Measurements from ENCODE around the gene ERO1B.

The ERO1B gene

GRCh38 chr1:236201786-236202185 is 80.0 kb downstream of the ERO1B start:
- TF ChIP-seq USF1 (IDR thresholded peaks at IDR 0.05) (no peak), REST (IDR thresholded peaks at IDR 0.05; ENCODE audit: low read depth) (no peak), TEAD4 (IDR thresholded peaks at IDR 0.05) (no peak), NFIC (IDR thresholded peaks at IDR 0.05) (no peak), CEBPB (IDR thresholded peaks at IDR 0.05) (no peak), FOXM1 (IDR thresholded peaks at IDR 0.05; ENCODE audit: borderline replicate concordance, low read depth) (no peak), YY1 (IDR thresholded peaks at IDR 0.05; ENCODE audit: low read depth) (no peak), EP300 (IDR thresholded peaks at IDR 0.05; ENCODE audit: borderline replicate concordance) (no peak), CREB1 (IDR thresholded peaks at IDR 0.05; ENCODE audit: low read depth) (no peak), TCF12 (IDR thresholded peaks at IDR 0.05; ENCODE audit: low read depth) (no peak), RAD21 (IDR thresholded peaks at IDR 0.05; ENCODE audit: low read depth) (no peak), TAF1 (IDR thresholded peaks at IDR 0.05; ENCODE audit: low read depth) (no peak), EGR1 (IDR thresholded peaks at IDR 0.05) (no peak), MAX (IDR thresholded peaks at IDR 0.05) (no peak), ZBTB7A (IDR thresholded peaks at IDR 0.05; ENCODE audit: low read depth) (no peak)

GRCh38 chr1:236200925-236201324 is 80.8 kb downstream of the ERO1B start:
- TF ChIP-seq TEAD4 (IDR thresholded peaks at IDR 0.05) (no peak), TCF12 (IDR thresholded peaks at IDR 0.05; ENCODE audit: low read depth) (no peak)

GRCh38 chr1:236193184-236193583 is 88.6 kb downstream of the ERO1B start:
- no peak for TF ChIP-seq RAD21 (IDR thresholded peaks at IDR 0.05; ENCODE audit: low read depth)
- no peak for TF ChIP-seq REST (IDR thresholded peaks at IDR 0.05; ENCODE audit: low read depth)
- TF ChIP-seq YY1 (IDR thresholded peaks at IDR 0.05; ENCODE audit: low read depth): no peak
- no peak for TF ChIP-seq TCF12 (IDR thresholded peaks at IDR 0.05; ENCODE audit: low read depth)
- no peak for TF ChIP-seq EP300 (IDR thresholded peaks at IDR 0.05; ENCODE audit: borderline replicate concordance)
- no peak for TF ChIP-seq EGR1 (IDR thresholded peaks at IDR 0.05)
- TF ChIP-seq CEBPB (IDR thresholded peaks at IDR 0.05): no peak
- no peak for TF ChIP-seq NFIC (IDR thresholded peaks at IDR 0.05)
- TF ChIP-seq CREB1 (IDR thresholded peaks at IDR 0.05; ENCODE audit: low read depth): no peak
- TF ChIP-seq FOXM1 (IDR thresholded peaks at IDR 0.05; ENCODE audit: borderline replicate concordance, low read depth): no peak
- no peak for TF ChIP-seq MAX (IDR thresholded peaks at IDR 0.05)
- TF ChIP-seq USF1 (IDR thresholded peaks at IDR 0.05): no peak
- TF ChIP-seq ZBTB7A (IDR thresholded peaks at IDR 0.05; ENCODE audit: low read depth): no peak
- TF ChIP-seq TAF1 (IDR thresholded peaks at IDR 0.05; ENCODE audit: low read depth): no peak

GRCh38 chr1:236185687-236186086 is 96.1 kb downstream of the ERO1B start:
- no peak for TF ChIP-seq USF1 (IDR thresholded peaks at IDR 0.05)
- no peak for TF ChIP-seq MAX (IDR thresholded peaks at IDR 0.05)
- no peak for TF ChIP-seq TEAD4 (IDR thresholded peaks at IDR 0.05)
- TF ChIP-seq YY1 (IDR thresholded peaks at IDR 0.05; ENCODE audit: low read depth): no peak
- TF ChIP-seq CREB1 (IDR thresholded peaks at IDR 0.05; ENCODE audit: low read depth): no peak
- no peak for TF ChIP-seq RAD21 (IDR thresholded peaks at IDR 0.05; ENCODE audit: low read depth)
- no peak for TF ChIP-seq NFIC (IDR thresholded peaks at IDR 0.05)
- no peak for TF ChIP-seq EGR1 (IDR thresholded peaks at IDR 0.05)

GRCh38 chr1:236181059-236181458 is 100.7 kb downstream of the ERO1B start:
- TF ChIP-seq ZBTB7A (IDR thresholded peaks at IDR 0.05; ENCODE audit: low read depth): no peak
- no peak for TF ChIP-seq CREB1 (IDR thresholded peaks at IDR 0.05; ENCODE audit: low read depth)
- no peak for TF ChIP-seq TEAD4 (IDR thresholded peaks at IDR 0.05)
- no peak for TF ChIP-seq YY1 (IDR thresholded peaks at IDR 0.05; ENCODE audit: low read depth)
- TF ChIP-seq FOXM1 (IDR thresholded peaks at IDR 0.05; ENCODE audit: borderline replicate concordance, low read depth): no peak
- TF ChIP-seq TCF12 (IDR thresholded peaks at IDR 0.05; ENCODE audit: low read depth): no peak
- no peak for TF ChIP-seq TAF1 (IDR thresholded peaks at IDR 0.05; ENCODE audit: low read depth)
- TF ChIP-seq CEBPB (IDR thresholded peaks at IDR 0.05): no peak

GRCh38 chr1:236179634-236180033 is 102.1 kb downstream of the ERO1B start:
- no peak for TF ChIP-seq CREB1 (IDR thresholded peaks at IDR 0.05; ENCODE audit: low read depth)
- TF ChIP-seq MAX (IDR thresholded peaks at IDR 0.05): no peak
- no peak for TF ChIP-seq TEAD4 (IDR thresholded peaks at IDR 0.05)
- TF ChIP-seq TCF12 (IDR thresholded peaks at IDR 0.05; ENCODE audit: low read depth): no peak
- no peak for TF ChIP-seq YY1 (IDR thresholded peaks at IDR 0.05; ENCODE audit: low read depth)
- no peak for TF ChIP-seq TAF1 (IDR thresholded peaks at IDR 0.05; ENCODE audit: low read depth)
- TF ChIP-seq RAD21 (IDR thresholded peaks at IDR 0.05; ENCODE audit: low read depth): no peak
- no peak for TF ChIP-seq ZBTB7A (IDR thresholded peaks at IDR 0.05; ENCODE audit: low read depth)
- no peak for TF ChIP-seq CEBPB (IDR thresholded peaks at IDR 0.05)
- no peak for TF ChIP-seq USF1 (IDR thresholded peaks at IDR 0.05)
- TF ChIP-seq NFIC (IDR thresholded peaks at IDR 0.05): no peak
- TF ChIP-seq EP300 (IDR thresholded peaks at IDR 0.05; ENCODE audit: borderline replicate concordance): no peak

Measured in Ishikawa (cell line).